ENCODE data around the gene TNNC2. TPM values are rescaled to one million over a fixed set of nuclear protein-coding genes. Genes with fewer than 3 reads are reported as not detected.
"Not testable (repeated sequence)": the region's sequence is repeated elsewhere in the genome, so short reads cannot be mapped to it uniquely, and the experiment has no call there.

The TNNC2 gene
- total RNA-seq (2014; rRNA removed; shearing (Covaris generic)) (not detected in 2 replicates), polyA plus RNA-seq (2016; fragmentation: Nextera tagmentation; extraction: Ambion mirVana) (0.83 and 1.1 TPM in 2 replicates)

GRCh38 chr20:45827030-45827652, at the start of gene TNNC2:
Gene TNNC2 (minus strand): TSS chr20:45827312. CDS start chr20:45827248, 64 bp downstream.
- Histone ChIP-seq H3K4me3 (no peak within 1 kb of the TSS), H3K4me1 (ENCODE audit: insufficient read depth) (peaks cover 11% of the 10 kb centered on the region), H3K9me3 (ENCODE audit: low read depth) (no peaks in the 10 kb centered on the region), H3K9ac (peak within 1 kb of the TSS; percentile 16), H3F3A (ENCODE audit: insufficient read depth) (peaks cover 9% of the 10 kb centered on the region; the same call in 1 of the 2 replicates), H2AFZ (peak within 1 kb of the TSS; percentile 72), H3K4me2 (ENCODE audit: unreplicated experiment) (no peak within 1 kb of the TSS), H3K27me3 (replicated peaks; ENCODE audit: insufficient read depth) (no peaks in the 10 kb centered on the region), H3K9me2 (ENCODE audit: insufficient read depth) (no peaks in the 10 kb centered on the region), H3K36me3 (ENCODE audit: low read depth) (no peaks in the 10 kb centered on the region), H3K27ac (peak within 1 kb of the TSS; percentile 33; the same call in 1 of the 2 replicates), H4K20me1 (ENCODE audit: insufficient read depth) (no peaks in the 10 kb centered on the region), H3K79me2 (ENCODE audit: insufficient read depth) (no peaks in the 10 kb centered on the region)
- in situ Hi-C loops (cut with MboI) = loop anchor here (10.0 kb wide), 1 partner anchor 128 kb away; no protein-coding TSS in a partner anchor
- TF ChIP-seq EZH2phosphoT487 (IDR thresholded peaks at IDR 0.05; ENCODE audit: insufficient read depth, low read depth) (no peak), EZH2 (IDR thresholded peaks at IDR 0.05; ENCODE audit: insufficient read depth, poor library complexity, severe bottlenecking) (no peak)
- 88 to 90% methylated on average over 8 of the region's 8 CpGs for WGBS, 2 experiments (ENCODE audit: low coverage in 1 of 2, low lambda C conversion rate in 2 of 2, missing lambda C conversion rate in 2 of 2)
- no peak for DNase-seq

- TF ChIP-seq EZH2 (IDR thresholded peaks at IDR 0.05; ENCODE audit: insufficient read depth, poor library complexity, severe bottlenecking) = no peak
- TF ChIP-seq EZH2phosphoT487 (IDR thresholded peaks at IDR 0.05; ENCODE audit: insufficient read depth, low read depth) = no peak
- H3K27me3 ChIP-seq (replicated peaks; ENCODE audit: insufficient read depth) = no peaks in the 10 kb centered on the region
- no peak overlapping the region for H3K4me2 ChIP-seq (ENCODE audit: unreplicated experiment)
- H3K79me2 ChIP-seq (ENCODE audit: insufficient read depth) = 0 out of 2 replicates have a peak, but pooled peaks cover 3% of the 10 kb centered on the region
- no peak overlapping the region for H3K4me3 ChIP-seq
- WGBS, 2 experiments (ENCODE audit: low coverage in 1 of 2, low lambda C conversion rate in 2 of 2, missing lambda C conversion rate in 2 of 2) = 86 to 87% methylated on average over 4 of the region's 4 CpGs
- no peaks in the 10 kb centered on the region for H3K36me3 ChIP-seq (ENCODE audit: low read depth)
- no peaks in the 10 kb centered on the region for H4K20me1 ChIP-seq (ENCODE audit: insufficient read depth)
- peaks cover 5% of the 10 kb centered on the region; the same call in 1 of the 2 replicates for H3F3A ChIP-seq (ENCODE audit: insufficient read depth)
- no peaks in the 10 kb centered on the region for H3K9me2 ChIP-seq (ENCODE audit: insufficient read depth)
- H3K9me3 ChIP-seq (ENCODE audit: low read depth) = no peaks in the 10 kb centered on the region
- no peak overlapping the region for H3K9ac ChIP-seq
- in situ Hi-C loops (cut with MboI) = no loop called here
- DNase-seq = no peak
- H3K4me1 ChIP-seq (ENCODE audit: insufficient read depth) = peaks cover 8% of the 10 kb centered on the region; the same call in 1 of the 2 replicates
- H3K27ac ChIP-seq = no peak overlapping the region
- no peak overlapping the region for H2AFZ ChIP-seq
Observed at GRCh38 chr20:45874576-45874975, 47.5 kb upstream of the TNNC2 start.

- 96 to 97% methylated on average over 9 to 10 of the region's 10 CpGs for WGBS, 2 experiments (ENCODE audit: low coverage in 1 of 2, low lambda C conversion rate in 2 of 2, missing lambda C conversion rate in 2 of 2)
- H2AFZ ChIP-seq; in situ Hi-C loops (cut with MboI); H3K79me2 ChIP-seq (ENCODE audit: insufficient read depth); H3K27me3 ChIP-seq (replicated peaks; ENCODE audit: insufficient read depth); H3K36me3 ChIP-seq (ENCODE audit: low read depth); H3K27ac ChIP-seq; H3F3A ChIP-seq (ENCODE audit: insufficient read depth); H4K20me1 ChIP-seq (ENCODE audit: insufficient read depth); H3K9ac ChIP-seq; DNase-seq; H3K9me2 ChIP-seq (ENCODE audit: insufficient read depth); H3K4me3 ChIP-seq; H3K4me1 ChIP-seq (ENCODE audit: insufficient read depth); H3K4me2 ChIP-seq (ENCODE audit: unreplicated experiment); H3K9me3 ChIP-seq (ENCODE audit: low read depth): not testable (repeated sequence)
Observed at GRCh38 chr20:45874104-45874481, 47.0 kb upstream of the TNNC2 start.

GRCh38 chr20:45873409-45874103, 46.4 kb upstream of the TNNC2 start:
- Histone ChIP-seq H3F3A (ENCODE audit: insufficient read depth) (peaks cover under 1% of the 10 kb centered on the region; the same call in 1 of the 2 replicates), H3K4me1 (ENCODE audit: insufficient read depth) (peaks cover 5% of the 10 kb centered on the region; the same call in 1 of the 2 replicates), H3K9me3 (ENCODE audit: low read depth) (no peaks in the 10 kb centered on the region), H3K4me3 (no peak overlapping the region), H2AFZ (no peak overlapping the region), H3K27me3 (replicated peaks; ENCODE audit: insufficient read depth) (no peaks in the 10 kb centered on the region), H4K20me1 (ENCODE audit: insufficient read depth) (no peaks in the 10 kb centered on the region), H3K36me3 (ENCODE audit: low read depth) (no peaks in the 10 kb centered on the region), H3K79me2 (ENCODE audit: insufficient read depth) (0 out of 2 replicates have a peak, but pooled peaks cover 3% of the 10 kb centered on the region), H3K9me2 (ENCODE audit: insufficient read depth) (no peaks in the 10 kb centered on the region), H3K9ac (no peak overlapping the region), H3K4me2 (ENCODE audit: unreplicated experiment) (no peak overlapping the region), H3K27ac (no peak overlapping the region)
- WGBS, 2 experiments (ENCODE audit: low coverage in 1 of 2, low lambda C conversion rate in 2 of 2, missing lambda C conversion rate in 2 of 2) = 95 to 97% methylated on average over 1 of the region's 1 CpG
- TF ChIP-seq EZH2phosphoT487 (IDR thresholded peaks at IDR 0.05; ENCODE audit: insufficient read depth, low read depth) (no peak), EZH2 (IDR thresholded peaks at IDR 0.05; ENCODE audit: insufficient read depth, poor library complexity, severe bottlenecking) (no peak)
- DNase-seq = peak; percentile 23
- in situ Hi-C loops (cut with MboI) = no loop called here

Measured in GM23248 (cell line).